Stomach smooth muscle (tissue), 2 donors: Measurements from ENCODE around the gene DNAJC11.

Experiments used
- H3K27ac ChIP-seq: one replicate; pipeline ENCODE4 v1.7.0; 2013; ENCODE audit warnings: mild to moderate bottlenecking, low read length, inconsistent platforms
- H3K27me3 ChIP-seq, 2 donors: one replicate each; pipeline ENCODE4 v1.7.0; 2013; ENCODE audit warnings: low read length in 2 of 2; ENCODE audit not compliant: insufficient read depth in 2 of 2, control insufficient read depth in 1 of 2
- H3K36me3 ChIP-seq, 2 donors: one replicate each; pipeline ENCODE4 v1.7.0; 2013; ENCODE audit warnings: low read length in 2 of 2; ENCODE audit not compliant: control insufficient read depth in 2 of 2, insufficient read depth in 2 of 2
- H3K4me1 ChIP-seq: one replicate; pipeline ENCODE4 v1.7.0; 2013; ENCODE audit warnings: low read length; ENCODE audit not compliant: control insufficient read depth, insufficient read depth
- H3K4me3 ChIP-seq, 2 donors: one replicate each; pipeline ENCODE4 v1.7.0; 2013; ENCODE audit warnings: low read length in 2 of 2
- H3K9ac ChIP-seq, 2 donors: one replicate each; pipeline ENCODE4 v1.7.0; 2013; ENCODE audit warnings: low read length in 2 of 2, mild to moderate bottlenecking in 1 of 2
- H3K9me3 ChIP-seq, 2 donors: one replicate each; pipeline ENCODE4 v1.7.0; 2013; ENCODE audit warnings: low read length in 2 of 2; ENCODE audit not compliant: control insufficient read depth in 2 of 2
- donor health status: healthy.
- donor health status: Pancreatic carcinoma.

Gene DNAJC11

GRCh38 chr1:6591222-6591621 lies 110.4 kb downstream of the DNAJC11 start:
- Histone ChIP-seq H3K4me3 (no peak overlapping the region), H3K27ac (no peak overlapping the region), H3K36me3 (peaks cover 47 to 68% of the 10 kb centered on the region in 2 donors), H3K9me3 (no peaks in the 10 kb centered on the region), H3K27me3 (no peaks in the 10 kb centered on the region), H3K4me1 (peaks cover 43% of the 10 kb centered on the region), H3K9ac (no peak overlapping the region)

- peaks cover 39% of the 10 kb centered on the region for H3K4me1 ChIP-seq
- peaks cover 38 to 56% of the 10 kb centered on the region in 2 donors for H3K36me3 ChIP-seq
- H3K9ac ChIP-seq: no peak overlapping the region
- H3K27me3 ChIP-seq: no peaks in the 10 kb centered on the region
- no peak overlapping the region for H3K27ac ChIP-seq
- no peaks in the 10 kb centered on the region for H3K9me3 ChIP-seq
- no peak overlapping the region for H3K4me3 ChIP-seq
These were observed 111.6 kb downstream of the DNAJC11 start for GRCh38 chr1:6590046-6590445.

- H3K36me3 ChIP-seq: peaks cover 30 to 48% of the 10 kb centered on the region in 2 donors
- peaks cover 39% of the 10 kb centered on the region for H3K4me1 ChIP-seq
- peak overlapping the region; percentile 53 for H3K27ac ChIP-seq
- H3K9ac ChIP-seq: no peak overlapping the region
- no peaks in the 10 kb centered on the region for H3K9me3 ChIP-seq
- no peaks in the 10 kb centered on the region for H3K27me3 ChIP-seq
- no peak overlapping the region for H3K4me3 ChIP-seq
These were observed 112.6 kb downstream of the DNAJC11 start for GRCh38 chr1:6588893-6589520.

GRCh38 chr1:6588128-6588892 lies 113.3 kb downstream of the DNAJC11 start:
- Histone ChIP-seq H3K9me3 (no peaks in the 10 kb centered on the region), H3K36me3 (peaks cover 24 to 41% of the 10 kb centered on the region in 2 donors), H3K4me3 (no peak overlapping the region), H3K9ac (no peak overlapping the region), H3K4me1 (peaks cover 37% of the 10 kb centered on the region), H3K27me3 (no peaks in the 10 kb centered on the region), H3K27ac (peak overlapping the region; percentile 53)

GRCh38 chr1:6587261-6588005 lies 114.2 kb downstream of the DNAJC11 start:
- Histone ChIP-seq H3K9me3 (no peaks in the 10 kb centered on the region), H3K4me1 (peaks cover 33% of the 10 kb centered on the region), H3K27me3 (no peaks in the 10 kb centered on the region), H3K36me3 (peaks cover 15 to 32% of the 10 kb centered on the region in 2 donors), H3K4me3 (peak overlapping the region in 1 of 2 donors; percentile 3), H3K27ac (peak overlapping the region; percentile 53), H3K9ac (peak overlapping the region in 1 of 2 donors; percentile 28)

- no peak overlapping the region for H3K4me3 ChIP-seq
- peaks cover 32% of the 10 kb centered on the region for H3K4me1 ChIP-seq
- no peaks in the 10 kb centered on the region for H3K27me3 ChIP-seq
- H3K9ac ChIP-seq: no peak overlapping the region
- peak overlapping the region; percentile 53 for H3K27ac ChIP-seq
- H3K9me3 ChIP-seq: no peaks in the 10 kb centered on the region
- H3K36me3 ChIP-seq: peaks cover 16 to 35% of the 10 kb centered on the region in 2 donors
These were observed 115.2 kb downstream of the DNAJC11 start for GRCh38 chr1:6586404-6586816.

- no peak overlapping the region for H3K9ac ChIP-seq
- peaks cover 16 to 32% of the 10 kb centered on the region in 2 donors for H3K36me3 ChIP-seq
- H3K27me3 ChIP-seq: no peaks in the 10 kb centered on the region
- H3K4me3 ChIP-seq: no peak overlapping the region
- H3K27ac ChIP-seq: peak overlapping the region; percentile 2
- no peaks in the 10 kb centered on the region for H3K9me3 ChIP-seq
- H3K4me1 ChIP-seq: peaks cover 34% of the 10 kb centered on the region
These were observed 115.8 kb downstream of the DNAJC11 start for GRCh38 chr1:6585841-6586240.

- Histone ChIP-seq H3K9ac (no peak overlapping the region), H3K27ac (no peak overlapping the region), H3K4me1 (peaks cover 40% of the 10 kb centered on the region)
These were observed 116.4 kb downstream of the DNAJC11 start for GRCh38 chr1:6585081-6585722.

More at GRCh38 chr1:6585081-6585722, 116.4 kb downstream of the DNAJC11 start:
- Histone ChIP-seq H3K27me3 (no peaks in the 10 kb centered on the region), H3K36me3 (peaks cover 12 to 28% of the 10 kb centered on the region in 2 donors), H3K4me3 (no peak overlapping the region), H3K9me3 (no peaks in the 10 kb centered on the region)
